ENCODE measurements around the gene DDX31. TPM values are rescaled to one million over a fixed set of nuclear protein-coding genes. Genes with fewer than 3 reads are reported as not detected.
A peak's percentile ranks its signal among the peaks of the same experiment; 100 is the strongest.
"Not testable (repeated sequence)": the region's sequence is repeated elsewhere in the genome, so short reads cannot be mapped to it uniquely, and the experiment has no call there.

DDX31 gene
- total RNA-seq: 7.2 and 10.1 TPM in 2 replicates

GRCh38 chr9:132669698-132670456 is at the start of gene DDX31:
TSS of gene DDX31 (minus strand) at chr9:132669983. CDS start at chr9:132669934, 49 bp downstream.
- DNase-seq (ENCODE audit: low read depth in 2 of 2): peak; percentile 55 to 86

- not testable (repeated sequence) for DNase-seq (ENCODE audit: low read depth in 2 of 2)
These were observed 48.7 kb upstream of the DDX31 start for GRCh38 chr9:132718381-132718928.

GRCh38 chr9:132717326-132717945 is 47.7 kb upstream of the DDX31 start:
- DNase-seq (ENCODE audit: low read depth in 2 of 2): no peak

GRCh38 chr9:132716007-132716406 is 46.2 kb upstream of the DDX31 start:
- DNase-seq (ENCODE audit: low read depth in 2 of 2): no peak

GRCh38 chr9:132712753-132713152 is 43.0 kb upstream of the DDX31 start:
- no peak for DNase-seq (ENCODE audit: low read depth in 2 of 2)

GRCh38 chr9:132711846-132712245 is 42.1 kb upstream of the DDX31 start:
- no peak for DNase-seq (ENCODE audit: low read depth in 2 of 2)

- DNase-seq (ENCODE audit: low read depth in 2 of 2): not testable (repeated sequence)
These were observed 41.4 kb upstream of the DDX31 start for GRCh38 chr9:132711152-132711551.

- DNase-seq (ENCODE audit: low read depth in 2 of 2): no peak
These were observed 40.5 kb upstream of the DDX31 start for GRCh38 chr9:132710333-132710732.

GRCh38 chr9:132708769-132709430 is 39.1 kb upstream of the DDX31 start:
- no peak for DNase-seq (ENCODE audit: low read depth in 2 of 2)

- no peak for DNase-seq (ENCODE audit: low read depth in 2 of 2)
These were observed 38.5 kb upstream of the DDX31 start for GRCh38 chr9:132708239-132708638.

GRCh38 chr9:132703336-132703735 is 33.6 kb upstream of the DDX31 start:
- DNase-seq (ENCODE audit: low read depth in 2 of 2): no peak

- no peak for DNase-seq (ENCODE audit: low read depth in 2 of 2)
These were observed 32.5 kb upstream of the DDX31 start for GRCh38 chr9:132702254-132702653.

- DNase-seq (ENCODE audit: low read depth in 2 of 2): peak in 1 of 2 donors; percentile 4
These were observed 30.2 kb upstream of the DDX31 start for GRCh38 chr9:132699956-132700355.

GRCh38 chr9:132698989-132699388 is 29.2 kb upstream of the DDX31 start:
- DNase-seq (ENCODE audit: low read depth in 2 of 2): peak in 1 of 2 donors; percentile 67

- no peak for DNase-seq (ENCODE audit: low read depth in 2 of 2)
These were observed 27.4 kb upstream of the DDX31 start for GRCh38 chr9:132697230-132697629.

GRCh38 chr9:132694144-132694543 is 24.4 kb upstream of the DDX31 start:
- DNase-seq (ENCODE audit: low read depth in 2 of 2): peak in 1 of 2 donors; percentile 34

GRCh38 chr9:132690696-132691095 is 20.9 kb upstream of the DDX31 start:
- DNase-seq (ENCODE audit: low read depth in 2 of 2): no peak

GRCh38 chr9:132683873-132684272 is 14.1 kb upstream of the DDX31 start:
- DNase-seq (ENCODE audit: low read depth in 2 of 2): no peak

- no peak for DNase-seq (ENCODE audit: low read depth in 2 of 2)
These were observed 11.8 kb upstream of the DDX31 start for GRCh38 chr9:132681561-132681960.

- DNase-seq (ENCODE audit: low read depth in 2 of 2): no peak
These were observed 10.3 kb upstream of the DDX31 start for GRCh38 chr9:132679946-132680625.

- DNase-seq (ENCODE audit: low read depth in 2 of 2): no peak
These were observed 8.2 kb upstream of the DDX31 start for GRCh38 chr9:132677976-132678375.

GRCh38 chr9:132674485-132674884 is 4.7 kb upstream of the DDX31 start:
- no peak for DNase-seq (ENCODE audit: low read depth in 2 of 2)

Measured in dermis microvascular lymphatic vessel endothelial cell (primary cell).